ENCODE results near the gene URB2. TPM values are rescaled to one million over a fixed set of nuclear protein-coding genes. Genes with fewer than 3 reads are reported as not detected.

URB2 gene
- total RNA-seq, 1 experiment from 2014 or later: 53.2 TPM

GRCh38 chr1:229645324-229645993, 19.4 kb downstream of the URB2 start:
- Histone ChIP-seq H2BK20ac (ENCODE audit: low read depth, low read length, poor library complexity, severe bottlenecking) (no peak overlapping the region), H4K20me1 (ENCODE audit: control insufficient read depth, insufficient read depth, insufficient read length) (no peaks in the 10 kb centered on the region), H4K8ac (replicated peaks; ENCODE audit: insufficient read length, low read depth, low read length) (no peak overlapping the region), H2AFZ (ENCODE audit: low read length) (no peak overlapping the region), H3K14ac (ENCODE audit: insufficient read depth, low read length) (no peak overlapping the region), H2BK15ac (ENCODE audit: low read depth, low read length) (no peak overlapping the region), H3K27ac (ENCODE audit: insufficient read length, low read depth, low read length) (no peak overlapping the region), H3K4ac (ENCODE audit: low read depth, low read length) (no peak overlapping the region), H3T11ph (ENCODE audit: low read length) (no peak overlapping the region), H4K91ac (ENCODE audit: insufficient read length, low read depth, low read length) (no peak overlapping the region), H3K4me2 (ENCODE audit: insufficient read depth, insufficient read length, low read length) (no peak overlapping the region), H3K56ac (ENCODE audit: insufficient read length, low read depth, low read length) (no peak overlapping the region), H3K9ac (ENCODE audit: extremely low read depth, insufficient read length, low read length) (no peak overlapping the region), H3K18ac (ENCODE audit: insufficient read length, low read depth, low read length) (no peak overlapping the region), H2BK120ac (ENCODE audit: low read depth, low read length, poor library complexity, severe bottlenecking) (no peak overlapping the region), H3K4me1 (ENCODE audit: insufficient read depth, low read length) (no peaks in the 10 kb centered on the region), H3K27me3 (ENCODE audit: insufficient read depth, low read length) (no peaks in the 10 kb centered on the region), H2BK5ac (ENCODE audit: insufficient read length, low read length) (no peak overlapping the region), H2AK5ac (ENCODE audit: insufficient read length, low read length) (no peak overlapping the region), H2BK12ac (ENCODE audit: insufficient read length, low read depth, low read length) (no peak overlapping the region), H3K9me3 (ENCODE audit: control insufficient read depth, low read depth, low read length) (no peaks in the 10 kb centered on the region), H3K79me2 (ENCODE audit: insufficient read depth, low read length) (peaks cover 5% of the 10 kb centered on the region; the same call in 1 of the 2 replicates), H3K23ac (ENCODE audit: insufficient read length, low read depth, low read length) (no peak overlapping the region), H3K79me1 (ENCODE audit: insufficient read depth, low read depth, low read length, poor library complexity, severe bottlenecking) (peaks cover 2% of the 10 kb centered on the region), H4K5ac (ENCODE audit: insufficient read length, low read depth, low read length) (no peak overlapping the region), H3K23me2 (ENCODE audit: insufficient read length, low read depth, low read length, poor library complexity, severe bottlenecking) (no peaks in the 10 kb centered on the region)
- Mint-ChIP-seq H3K4me3 (no peak overlapping the region), H3K27ac (peak overlapping the region in 1 of 3 experiments; percentile 8; a peak in 1 of 7 replicates), H3K36me3 (ENCODE audit: insufficient read depth in 1 of 3, low read depth in 3 of 3) (peaks cover 35 to 85% (median 58%) of the 10 kb centered on the region in 3 experiments; a peak in 6 of 7 replicates), H3K27me3 (ENCODE audit: low read depth) (no peaks in the 10 kb centered on the region), H3K9me3 (no peaks in the 10 kb centered on the region), H3K4me1 (no peaks in the 10 kb centered on the region)
- no CpG with 5 or more reads among the region's 15 CpGs for WGBS (ENCODE audit: extremely low coverage, insufficient read length, low lambda C conversion rate)
- DNase-seq: no peak
- TF ChIP-seq CTCF (conservative IDR thresholded peaks at IDR 0.05): no peak

All from H9 (cell line).